Right lobe of liver (tissue), 6 donors: ENCODE data around the gene ABHD16B. TPM values are rescaled to one million over a fixed set of nuclear protein-coding genes. Genes with fewer than 3 reads are reported as not detected.

ENCODE experiments used
- ATAC-seq, 4 donors: fragments of 200-7000 bp; cut with Tn5 transposase; one replicate each; pipeline ENCODE4 v1.9.1; 2020; ENCODE audit warnings: mild to moderate bottlenecking in 4 of 4, moderate library complexity in 4 of 4
- DNase-seq, 3 donors: peaks; one replicate each; pipeline ENCODE4 v3.0.0-alpha.2; 2020
- H3K27ac ChIP-seq, 3 donors: fragments of 200-600 bp; one replicate each; pipeline ENCODE4 v1.8.0; 2022
- H3K27me3 ChIP-seq, 2 donors: fragments of 200-600 bp; one replicate each; pipeline ENCODE4 v1.8.0; 2022
- H3K36me3 ChIP-seq, 4 donors: fragments of 200-600 bp; sonication (generic) in 1 of 4; one replicate each; pipeline versions ENCODE4 v1.5.1 to v1.8.0; 2017 to 2022; ENCODE audit warnings: control low read depth in 1 of 4
- H3K4me1 ChIP-seq, 4 donors: fragments of 200-600 bp; sonication (generic) in 1 of 4; one replicate each; pipeline versions ENCODE4 v1.5.1 to v1.8.0; 2017 to 2022; ENCODE audit warnings: control low read depth in 1 of 4
- H3K4me3 ChIP-seq, 3 donors: fragments of 200-600 bp; one replicate each; pipeline ENCODE4 v1.8.0; 2022
- H3K9me3 ChIP-seq, 4 donors: fragments of 200-600 bp; sonication (generic) in 1 of 4; one replicate each; pipeline versions ENCODE4 v1.5.1 to v1.8.0; 2017 to 2022; ENCODE audit warnings: control low read depth in 1 of 4
- POLR2A ChIP-seq: fragments of 450-650 bp; IDR thresholded peaks from one replicate; pipeline ENCODE4 v1.6.1; 2017; ENCODE audit warnings: antibody characterized with exemption, mild to moderate bottlenecking
- WGBS: methylation state at CpG from one replicate; pipeline ENCODE4 v1.1.6; 2018; ENCODE audit warnings: low coverage, low lambda C conversion rate; ENCODE audit not compliant: insufficient coverage; ENCODE audit errors: missing lambda C conversion rate; 5-methylcytosine and 5-hydroxymethylcytosine counted together
- intact Hi-C, 2 donors: fragments of 100-400 bp; cut with DNase I; formaldehyde crosslinking; loops; one replicate each; pipeline versions ENCODE4 v1.11.2 to v1.14.1; 2022
- small RNA-seq, 2 experiments: library from RNA; depleted of rRNA; stranded (forward); fragments of <200 nt; gene quantifications; one replicate each; pipeline ENCODE3, GENCODE V24; 2016
- total RNA-seq, 6 experiments: library from RNA; depleted of rRNA in 2 of 6; stranded (reverse); fragments of >200 nt in 2 of 6; fragmentation: NEBNext Ultra II Directional in 3 of 6; extraction: Animal tissue kit (Norgen Biotek cat#: 25700) in 3 of 6; gene quantifications; one replicate each; pipeline versions ENCODE4 v1.1.0 to v1.2.4, GENCODE V29; 2016 to 2023
- TF ChIP-seq, protein P1 (sequence below), 4 donors: fragments of 200-600 bp in 3 of 4; fragments of 450-650 bp in 1 of 4; IDR thresholded peaks; one replicate each; pipeline versions ENCODE4 v1.5.1 to v1.8.0; 2016 to 2022; ENCODE audit warnings: antibody characterized with exemption in 4 of 4, mild to moderate bottlenecking in 2 of 4
- donor health status: DM: no; HTN: yes; CAD: no.
- donor health status: DM: no; HTN: no; CAD: no.
- donor health status: DM: no; HTN: no; CAD: no.
- donor health status: DM: no; HTN: yes; CAD: no.
- donor health status: DM: no; HTN: yes; CAD: no.

Gene ABHD16B
- total RNA-seq, 6 experiments from 2014 or later, result not detected

DNA sequence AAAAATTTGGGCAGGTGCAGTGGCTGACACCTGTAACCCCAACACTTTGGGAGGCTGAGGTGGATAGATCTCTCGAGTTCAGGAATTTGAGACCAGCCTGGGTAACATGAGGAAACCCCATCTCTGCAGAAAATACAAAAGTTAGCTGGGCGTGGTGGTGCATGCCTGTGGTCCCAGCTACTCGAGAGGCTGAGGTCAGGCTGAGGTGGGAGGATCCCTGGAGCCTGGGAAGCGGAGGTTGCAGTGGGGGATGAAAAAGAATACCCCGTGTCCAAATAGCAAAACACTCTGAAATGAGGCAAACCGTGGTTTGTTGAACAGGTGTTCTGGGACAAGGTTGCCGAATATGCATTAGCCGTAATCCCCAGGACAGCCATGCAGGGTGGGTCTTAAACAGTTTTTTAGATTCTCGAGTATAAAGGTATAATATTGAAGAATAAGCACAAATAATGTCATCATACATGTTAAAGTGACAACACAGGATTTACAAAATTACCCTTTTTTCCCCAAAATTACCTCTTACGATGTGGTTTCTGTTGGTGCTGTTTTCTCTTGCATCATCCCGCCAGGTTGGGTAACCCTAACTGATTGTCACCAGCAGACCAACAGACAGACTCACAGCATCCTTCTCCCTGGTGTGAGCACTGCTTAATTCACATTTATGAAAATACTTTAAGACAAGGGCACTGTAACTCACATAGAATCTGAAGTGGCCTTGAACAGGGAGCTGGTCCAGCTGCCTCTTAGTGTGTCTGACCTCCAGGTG, 42.7 kb downstream of the ABHD16B start:
- intact Hi-C loops, result no loop called here
- Histone ChIP-seq H3K27ac (no peak overlapping the region), H3K4me1 (peaks cover 0 to 22% (median 3%) of the 10 kb centered on the region in 4 donors), H3K36me3 (no peaks in the 10 kb centered on the region), H3K27me3 (no peaks in the 10 kb centered on the region), H3K9me3 (no peaks in the 10 kb centered on the region), H3K4me3 (no peak overlapping the region)
- no peak for ATAC-seq
- WGBS, result 68% methylated on average over 8 of the region's 11 CpGs
- DNase-seq, result no peak
- no peak for TF ChIP-seq POLR2A
- TF ChIP-seq, protein P1, sequence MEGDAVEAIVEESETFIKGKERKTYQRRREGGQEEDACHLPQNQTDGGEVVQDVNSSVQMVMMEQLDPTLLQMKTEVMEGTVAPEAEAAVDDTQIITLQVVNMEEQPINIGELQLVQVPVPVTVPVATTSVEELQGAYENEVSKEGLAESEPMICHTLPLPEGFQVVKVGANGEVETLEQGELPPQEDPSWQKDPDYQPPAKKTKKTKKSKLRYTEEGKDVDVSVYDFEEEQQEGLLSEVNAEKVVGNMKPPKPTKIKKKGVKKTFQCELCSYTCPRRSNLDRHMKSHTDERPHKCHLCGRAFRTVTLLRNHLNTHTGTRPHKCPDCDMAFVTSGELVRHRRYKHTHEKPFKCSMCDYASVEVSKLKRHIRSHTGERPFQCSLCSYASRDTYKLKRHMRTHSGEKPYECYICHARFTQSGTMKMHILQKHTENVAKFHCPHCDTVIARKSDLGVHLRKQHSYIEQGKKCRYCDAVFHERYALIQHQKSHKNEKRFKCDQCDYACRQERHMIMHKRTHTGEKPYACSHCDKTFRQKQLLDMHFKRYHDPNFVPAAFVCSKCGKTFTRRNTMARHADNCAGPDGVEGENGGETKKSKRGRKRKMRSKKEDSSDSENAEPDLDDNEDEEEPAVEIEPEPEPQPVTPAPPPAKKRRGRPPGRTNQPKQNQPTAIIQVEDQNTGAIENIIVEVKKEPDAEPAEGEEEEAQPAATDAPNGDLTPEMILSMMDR (IDR thresholded peaks at IDR 0.05), result no peak

DNA sequence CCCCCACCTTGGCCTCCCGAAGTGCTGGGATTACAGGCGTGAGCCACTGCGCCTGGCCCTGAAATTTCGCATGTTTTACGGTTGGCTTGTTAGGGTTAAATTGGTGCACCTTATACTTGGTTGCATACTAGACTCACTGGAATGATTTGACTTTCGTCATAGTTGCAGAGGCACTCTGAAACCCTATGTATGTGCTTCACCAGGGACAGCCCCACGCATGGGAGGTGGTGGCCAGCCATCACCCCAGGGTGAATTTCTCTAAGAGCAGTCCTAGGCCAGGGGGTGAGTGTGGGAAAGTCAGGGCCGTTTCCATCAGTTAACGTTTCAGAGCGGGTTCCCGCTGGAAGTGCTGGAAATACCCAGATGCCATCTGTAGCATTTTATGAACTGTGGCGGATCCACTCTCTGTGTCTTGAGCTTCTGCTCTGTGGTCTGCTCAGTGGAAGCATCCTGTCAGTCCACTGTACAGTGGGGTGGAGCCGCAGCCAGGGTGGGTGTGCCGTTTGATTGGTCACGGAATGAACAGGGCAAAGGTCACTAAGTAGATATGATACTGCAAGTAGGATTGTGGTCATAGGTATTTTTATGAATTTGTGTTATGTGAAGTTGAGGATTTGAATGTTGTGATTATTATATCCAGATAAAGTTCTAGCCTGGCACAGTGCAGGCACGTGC, 46.8 kb downstream of the ABHD16B start:
- Histone ChIP-seq H3K27ac (no peak overlapping the region), H3K27me3 (no peaks in the 10 kb centered on the region), H3K4me1 (peaks cover 0 to 15% (median 0%) of the 10 kb centered on the region in 4 donors), H3K4me3 (no peak overlapping the region), H3K36me3 (no peaks in the 10 kb centered on the region), H3K9me3 (no peaks in the 10 kb centered on the region)
- ATAC-seq, result peak; percentile 66 to 77 (median 75)
- TF ChIP-seq POLR2A, result no peak
- TF ChIP-seq, protein P1 (IDR thresholded peaks at IDR 0.05), result no peak
- 68% methylated on average over 5 of the region's 16 CpGs for WGBS
- intact Hi-C loops, result no loop called here
- DNase-seq, result no peak

DNA sequence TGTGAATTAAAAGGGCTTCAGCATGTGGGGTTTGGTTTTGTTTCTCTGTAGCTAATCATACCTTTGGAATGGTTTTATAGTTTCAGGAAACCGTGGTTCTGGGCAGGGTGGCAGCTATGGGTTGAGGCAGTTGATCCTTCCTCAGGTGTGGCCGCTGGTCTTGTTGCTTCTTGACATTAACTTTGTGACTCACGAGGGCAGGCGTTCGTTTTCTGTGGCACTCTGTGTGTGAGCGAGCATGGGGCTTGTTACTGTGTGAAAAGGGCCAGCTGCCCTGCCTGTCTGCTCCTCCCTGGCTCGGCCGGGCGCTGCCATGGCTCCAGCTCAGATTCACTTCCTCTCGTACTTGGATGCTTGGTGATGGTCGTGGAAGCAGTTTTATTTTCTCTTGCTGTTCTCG, 49.9 kb downstream of the ABHD16B start:
- no peak overlapping the region for H3K4me3 ChIP-seq
- peak in 3 of 4 donors; percentile 15 to 38 (median 24) for ATAC-seq
- DNase-seq, result no peak

More for the DNA sequence above, 49.9 kb downstream of the ABHD16B start:
- H3K4me1 ChIP-seq, result peaks cover 0 to 15% (median 0%) of the 10 kb centered on the region in 4 donors
- intact Hi-C loops, result no loop called here
- WGBS, result 59% methylated on average over 11 of the region's 12 CpGs
- no peaks in the 10 kb centered on the region for H3K36me3 ChIP-seq
- no peak for TF ChIP-seq POLR2A
- TF ChIP-seq, protein P1 (IDR thresholded peaks at IDR 0.05), result no peak
- no peaks in the 10 kb centered on the region for H3K27me3 ChIP-seq
- H3K27ac ChIP-seq, result no peak overlapping the region
- no peaks in the 10 kb centered on the region for H3K9me3 ChIP-seq

Small RNAs within 50 kb of the gene (small RNA-seq; reads per million reads assigned to genes)
- gene RNU1-134P, result 0 reads per million in 2 experiments

Other genes starting within 250 kb of the ABHD16B start
- gene GMEB2, start 234.4 kb upstream of the ABHD16B start, total RNA-seq, result 1 to 10 TPM; 3.2 to 7.0 (median 5.1) TPM
- gene STMN3, start 208.1 kb upstream of the ABHD16B start, total RNA-seq, result 1 to 10 TPM in 1 of 6 experiments, under 1 TPM in 5; 0.43 to 1.6 (median 0.77) TPM
- gene RTEL1, start 203.2 kb upstream of the ABHD16B start, total RNA-seq, result 10 to 100 TPM in 5 of 6 experiments, 1 to 10 TPM in 1; 9.6 to 16.3 (median 12.4) TPM
- gene TNFRSF6B, start 164.8 kb upstream of the ABHD16B start, total RNA-seq, result 1 to 10 TPM in 1 of 6 experiments, under 1 TPM in 2, not detected in 3; 0.56 to 1.0 (median 0.62) TPM
- 10 to 100 TPM; 16.0 to 22.2 (median 20.2) TPM for gene ARFRP1, start 153.5 kb upstream of the ABHD16B start, total RNA-seq
- 10 to 100 TPM; 18.7 to 68.9 (median 31.9) TPM for gene ZGPAT, start 153.5 kb upstream of the ABHD16B start, total RNA-seq
- gene LIME1, start 124.8 kb upstream of the ABHD16B start, total RNA-seq, result 100 to 1,000 TPM in 2 of 6 experiments, 10 to 100 TPM in 4; 37.0 to 118 (median 65.5) TPM
- 100 to 1,000 TPM in 2 of 6 experiments, 10 to 100 TPM in 4; 36.0 to 180 (median 73.8) TPM for gene SLC2A4RG, start 121.7 kb upstream of the ABHD16B start, total RNA-seq
- 1 to 10 TPM; 1.2 to 4.2 (median 2.4) TPM for gene ZBTB46, start 30.2 kb upstream of the ABHD16B start, total RNA-seq
- 10 to 100 TPM; 20.1 to 46.8 (median 30.5) TPM for gene TPD52L2, start 3.8 kb downstream of the ABHD16B start, total RNA-seq
- 10 to 100 TPM; 10.7 to 26.0 (median 15.1) TPM for gene DNAJC5, start 33.6 kb downstream of the ABHD16B start, total RNA-seq
- 10 to 100 TPM; 13.1 to 28.5 (median 16.9) TPM for gene UCKL1, start 94.9 kb downstream of the ABHD16B start, total RNA-seq
- gene ZNF512B, start 108.4 kb downstream of the ABHD16B start, total RNA-seq, result 10 to 100 TPM; 10.8 to 16.8 (median 14.0) TPM
- gene SAMD10, start 118.1 kb downstream of the ABHD16B start, total RNA-seq, result 1 to 10 TPM; 2.7 to 6.7 (median 3.5) TPM
- gene PRPF6, start 119.6 kb downstream of the ABHD16B start, total RNA-seq, result 10 to 100 TPM; 21.7 to 28.9 (median 24.4) TPM
- 1 to 10 TPM in 1 of 6 experiments, under 1 TPM in 4, not detected in 1; 0.29 to 1.1 (median 0.44) TPM for gene C20orf204, start 174.7 kb downstream of the ABHD16B start, total RNA-seq
- gene SOX18, start 188.1 kb downstream of the ABHD16B start, total RNA-seq, result 1 to 10 TPM; 4.1 to 7.8 (median 5.6) TPM
- 10 to 100 TPM; 14.8 to 45.6 (median 28.6) TPM for gene TCEA2, start 201.7 kb downstream of the ABHD16B start, total RNA-seq
- gene RGS19, start 218.0 kb downstream of the ABHD16B start, total RNA-seq, result 10 to 100 TPM in 2 of 6 experiments, 1 to 10 TPM in 4; 2.6 to 10.9 (median 5.7) TPM
- under 1 TPM in 5 of 6 experiments, not detected in 1; 0.13 to 0.32 (median 0.25) TPM for gene OPRL1, start 218.6 kb downstream of the ABHD16B start, total RNA-seq
- gene LKAAEAR1, start 222.9 kb downstream of the ABHD16B start, total RNA-seq, result not detected
- not detected for gene NPBWR2, start 246.1 kb downstream of the ABHD16B start, total RNA-seq